HepG2 (cell line): ENCODE measurements around the gene APIP. TPM values are rescaled to one million over a fixed set of nuclear protein-coding genes. Genes with fewer than 3 reads are reported as not detected.

Experiments used
- ATAC-seq: fragments of 200-7000 bp; cut with Tn5 transposase; 3 replicates; pipeline ENCODE4 v1.9.1; 2020; ENCODE audit warnings: mild to moderate bottlenecking, moderate library complexity
- BruUV-seq: library from RNA; stranded (reverse); fragments of 400-500 nt; replicated peaks from 2 replicates; lab custom pipeline; 2021; lab: Mats Ljungman, UMichigan
- CTCF ChIA-PET: fragments of 300-600 bp; formaldehyde crosslinking; extraction: SDS; loops from one replicate; lab custom pipeline; 2021; ENCODE audit warnings: low total read pairs, inconsistent platforms, low intra/inter-chr PET ratio; lab: Yijun Ruan, JAX
- POLR2A ChIA-PET: fragments of 350-600 bp; sonication (Branson Sonifier 250); formaldehyde crosslinking; loops from one replicate; lab custom pipeline; 2020; ENCODE audit warnings: antibody characterized with exemption, inconsistent platforms; lab: Yijun Ruan, JAX
- DNase-seq: peaks from one replicate; pipeline ENCODE4 v3.0.0-alpha.2; 2015; ENCODE audit warnings: low spot score
- FAIRE-seq: peaks from 3 replicates; lab custom pipeline; 2011; peaks lifted over from hg19 to GRCh38; lab: Jason Lieb, UNC
- H2AFZ ChIP-seq: one replicate; pipeline ENCODE4 v1.6.1; 2011; ENCODE audit warnings: low read length, inconsistent platforms
- H3K27ac ChIP-seq: fragments of 300-600 bp; 3 replicates; pipeline ENCODE4 v1.8.0; 2011; ENCODE audit warnings: mixed run types, mild to moderate bottlenecking, mixed read lengths, low read length, inconsistent platforms; ENCODE audit not compliant: insufficient read depth; ENCODE audit errors: extremely low read length
- H3K27me3 ChIP-seq, 2 experiments: fragments of 200-600 bp in 1 of 2; 2 replicates in 1 of 2; 3 replicates in 1 of 2; pipeline versions ENCODE4 v1.6.0 to v1.8.0; 2011; ENCODE audit warnings: low read length in 2 of 2, mild to moderate bottlenecking in 2 of 2, moderate library complexity in 2 of 2, inconsistent platforms in 1 of 2; ENCODE audit not compliant: insufficient read depth in 2 of 2, control insufficient read depth in 1 of 2
- H3K36me3 ChIP-seq, 2 experiments: fragments of 200-600 bp in 1 of 2; replicated peaks in 1 of 2; 2 replicates in 1 of 2; 3 replicates in 1 of 2; pipeline versions ENCODE4 v1.5.1 to v1.8.0; 2011; ENCODE audit warnings: low read length in 2 of 2, inconsistent platforms in 1 of 2; ENCODE audit not compliant: insufficient read depth in 2 of 2, control insufficient read depth in 1 of 2
- H3K4me1 ChIP-seq: 2 replicates; pipeline ENCODE4 v1.5.1; 2012; ENCODE audit warnings: low read length, inconsistent platforms; ENCODE audit not compliant: insufficient read depth
- H3K4me2 ChIP-seq: 2 replicates; pipeline ENCODE4 v1.6.0; 2011; ENCODE audit warnings: low read depth, low read length, inconsistent platforms
- H3K4me3 ChIP-seq, 3 experiments: fragments of 200-600 bp in 1 of 3; sonication (generic), shearing (Covaris generic) in 1 of 3; replicated peaks in 1 of 3; 2 replicates each; pipeline ENCODE4 v1.5.1; 2011 to 2016; ENCODE audit warnings: low read length in 3 of 3, inconsistent platforms in 2 of 3, low read depth in 2 of 3, mild to moderate bottlenecking in 2 of 3, control low read depth in 1 of 3, mixed read lengths in 1 of 3; ENCODE audit not compliant: insufficient read depth in 1 of 3
- H3K79me2 ChIP-seq: one replicate; pipeline ENCODE4 v1.6.1; 2011; ENCODE audit warnings: low read length, inconsistent platforms; ENCODE audit not compliant: insufficient read depth
- H3K9ac ChIP-seq: 2 replicates; pipeline ENCODE4 v1.6.0; 2011; ENCODE audit warnings: mild to moderate bottlenecking, low read depth, low read length, inconsistent platforms; ENCODE audit not compliant: insufficient read depth
- H3K9me3 ChIP-seq: 2 replicates; pipeline ENCODE4 v1.5.1; 2012; ENCODE audit warnings: mild to moderate bottlenecking, low read length
- H4K20me1 ChIP-seq: 2 replicates; pipeline ENCODE4 v1.6.0; 2011; ENCODE audit warnings: inconsistent platforms, mild to moderate bottlenecking, low read length, moderate library complexity; ENCODE audit not compliant: insufficient read depth
- ETS1 ChIP-seq: sonication (generic); formaldehyde crosslinking; IDR thresholded peaks from 2 replicates; pipeline ENCODE4 v1.4.0; 2020; ENCODE audit warnings: missing genetic modification reagents
- ETV5 ChIP-seq: IDR thresholded peaks from 2 replicates; pipeline ENCODE4 v1.6.1; 2018; ENCODE audit warnings: missing biosample characterization, missing genetic modification reagents, inconsistent platforms, borderline replicate concordance
- HMG20B ChIP-seq: conservative IDR thresholded peaks from 2 replicates; pipeline ENCODE4 v1.6.1; 2016; ENCODE audit warnings: missing genetic modification reagents, missing compliant biosample characterization
- MLXIP ChIP-seq: sonication (generic); formaldehyde crosslinking; IDR thresholded peaks from 2 replicates; pipeline ENCODE4 v1.9.0; 2021; ENCODE audit warnings: missing genetic modification reagents, borderline replicate concordance
- PATZ1 ChIP-seq: sonication (generic); formaldehyde crosslinking; IDR thresholded peaks from 2 replicates; pipeline ENCODE4 v1.4.0; 2020; ENCODE audit warnings: missing genetic modification reagents
- THAP7 ChIP-seq: sonication (generic); formaldehyde crosslinking; IDR thresholded peaks from 2 replicates; pipeline ENCODE4 v1.8.1; 2023; ENCODE audit warnings: mild to moderate bottlenecking, missing genetic modification reagents
- ZC3H13 ChIP-seq: sonication (generic); formaldehyde crosslinking; IDR thresholded peaks from 2 replicates; pipeline ENCODE4 v1.8.1; 2023; ENCODE audit warnings: mild to moderate bottlenecking, missing genetic modification reagents, moderate library complexity
- WGBS: methylation state at CpG from one replicate; pipeline ENCODE4 v1.1.6; 2017; ENCODE audit warnings: low lambda C conversion rate; 5-methylcytosine and 5-hydroxymethylcytosine counted together
- in situ Hi-C: cut with HindIII; loops from 2 replicates; pipeline ENCODE4 v1.10.0; 2017; ENCODE audit warnings: low pct_unique_long_range_greater_than_20kb; ENCODE audit not compliant: extremely low pct_ligation_motif_present
- intact Hi-C: fragments of 100-400 bp; cut with micrococcal nuclease; formaldehyde crosslinking; loops from one replicate; pipeline ENCODE4 v1.10.0; 2022; ENCODE audit not compliant: unreplicated experiment
- polyA plus RNA-seq, 8 experiments: library from polyadenylated mRNA; depleted of rRNA in 3 of 8; stranded (reverse) in 7 of 8; unstranded in 1 of 8; fragments of >200 nt; fragmentation: Illumina TruSeq in 4 of 8; extraction: Trizol in 4 of 8; gene quantifications; 2 replicates each; pipeline versions ENCODE4 v1.2.1 to v1.2.3, GENCODE V29; 2011 to 2016; ENCODE audit warnings: low read depth in 4 of 8, missing spikeins in 1 of 8, mixed read lengths in 1 of 8; ENCODE audit not compliant: insufficient read depth in 1 of 8
- total RNA-seq, 5 experiments: library from RNA; depleted of rRNA; stranded (reverse); fragments of >200 nt; fragmentation: Illumina TruSeq; extraction: Trizol; gene quantifications; 2 replicates each; pipeline ENCODE4 v1.2.3, GENCODE V29; 2016; ENCODE audit warnings: low read depth in 1 of 5

Gene APIP
- total and polyA plus RNA-seq, 2 of the 13 experiments (the other 11 are each of a cell fraction or from before 2014, with no cell fraction given) = 16.9 to 31.0 TPM

- Histone ChIP-seq H3K4me1 (peaks cover 9% of the 10 kb centered on the region), H3K4me2 (no peak overlapping the region), H4K20me1 (no peaks in the 10 kb centered on the region; the same call in 1 of the 2 replicates), H3K27me3 (no peaks in the 10 kb centered on the region), H3K4me3 (no peak overlapping the region), H3K9ac (no peak overlapping the region), H3K27ac (no peak overlapping the region), H3K36me3 (no peaks in the 10 kb centered on the region), H3K9me3 (no peaks in the 10 kb centered on the region), H3K79me2 (no peaks in the 10 kb centered on the region), H2AFZ (no peak overlapping the region)
- CTCF ChIA-PET = no interaction called here
- intact Hi-C loops (loop anchor here (5.0 to 10.0 kb wide), 3 partner anchors 66 to 326 kb away; no protein-coding TSS in a partner anchor), in situ Hi-C loops (loop anchor here (5.0 to 10.0 kb wide), 3 partner anchors 306 to 529 kb away; partner anchors contain the start of gene ELF5)
- WGBS = 92% methylated on average over 1 of the region's 1 CpG
- DNase-seq (no peak), ATAC-seq (no peak), FAIRE-seq (no peak)
- no TSS peak for BruUV-seq
- TF ChIP-seq ZC3H13 (CRISPR knock-in tag) (no peak), MLXIP (no peak), PATZ1 (CRISPR knock-in tag) (no peak), HMG20B (CRISPR knock-in tag) (no peak), ETS1 (no peak), ETV5 (CRISPR knock-in tag) (no peak), THAP7 (no peak)
- POLR2A ChIA-PET = no interaction called here
Measured at GRCh38 chr11:34893416-34893815, 22.8 kb downstream of the APIP start.
